Left lung (tissue), 10 donors: ENCODE results near the gene NPS. TPM values are rescaled to one million over a fixed set of nuclear protein-coding genes. Genes with fewer than 3 reads are reported as not detected.
A peak's percentile ranks its signal among the peaks of the same experiment; 100 is the strongest.

Source experiments
- ATAC-seq: fragments of 200-7000 bp; cut with Tn5 transposase; one replicate; pipeline ENCODE4 v1.9.1; 2020; ENCODE audit warnings: moderate library complexity
- DNase-seq, 4 donors: peaks; one replicate each; pipeline ENCODE4 v3.0.0-alpha.2; 2013 to 2020
- H3K27ac ChIP-seq, 2 donors: fragments of 200-600 bp; sonication (generic) in 1 of 2; one replicate each; pipeline versions ENCODE4 v1.5.0 to v1.8.0; 2020 to 2021
- H3K27me3 ChIP-seq, 2 donors: fragments of 200-600 bp; sonication (generic) in 1 of 2; one replicate each; pipeline versions ENCODE4 v1.5.0 to v1.8.0; 2020 to 2021
- H3K36me3 ChIP-seq, 2 donors: fragments of 200-600 bp; sonication (generic) in 1 of 2; one replicate each; pipeline versions ENCODE4 v1.5.0 to v1.8.0; 2020 to 2021
- H3K4me1 ChIP-seq, 2 donors: fragments of 200-600 bp; one replicate each; pipeline ENCODE4 v1.8.0; 2021
- H3K4me3 ChIP-seq, 2 donors: fragments of 200-600 bp; sonication (generic) in 1 of 2; one replicate each; pipeline versions ENCODE4 v1.5.0 to v1.8.0; 2020 to 2021; ENCODE audit warnings: mild to moderate bottlenecking in 1 of 2
- H3K9me3 ChIP-seq, 2 donors: fragments of 200-600 bp; sonication (generic) in 1 of 2; one replicate each; pipeline versions ENCODE4 v1.5.0 to v1.8.0; 2020 to 2021
- CTCF ChIP-seq, 2 donors: fragments of 200-600 bp; sonication (generic) in 1 of 2; IDR thresholded peaks; one replicate each; pipeline versions ENCODE4 v1.5.0 to v1.8.0; 2021; ENCODE audit warnings: antibody characterized with exemption in 2 of 2
- intact Hi-C, 2 donors: fragments of 100-400 bp; cut with DNase I; formaldehyde crosslinking; loops; one replicate each; pipeline versions ENCODE4 v1.11.2 to v1.14.2; 2022
- polyA plus RNA-seq, 6 donors: library from polyadenylated mRNA; unstranded; fragments of 120-200 nt; gene quantifications; one replicate each; pipeline ENCODE4 v1.2.1, GENCODE V29; 2013; ENCODE audit not compliant: insufficient read length in 6 of 6
- total RNA-seq, 2 donors: library from RNA; stranded (reverse); fragmentation: NEBNext Ultra II Directional; extraction: Animal tissue kit (Norgen Biotek cat#: 25700); gene quantifications; one replicate each; pipeline ENCODE4 v1.2.1, GENCODE V29; 2021
- donor health status: DM: no; HTN: yes; CAD: no.
- donor health status: DM: no; HTN: no; CAD: no.

The NPS gene
- total and polyA plus RNA-seq, 8 donors, result not detected

- H3K36me3 ChIP-seq, result no peaks in the 10 kb centered on the region
- H3K27me3 ChIP-seq, result no peaks in the 10 kb centered on the region
- H3K9me3 ChIP-seq, result no peaks in the 10 kb centered on the region
- no peak overlapping the region for H3K27ac ChIP-seq
- DNase-seq, result no peak
- ATAC-seq, result peak; percentile 24
- no peak overlapping the region for H3K4me3 ChIP-seq
- no peak for TF ChIP-seq CTCF (IDR thresholded peaks at IDR 0.05)
- intact Hi-C loops, result no loop called here
- H3K4me1 ChIP-seq, result no peaks in the 10 kb centered on the region
Measured at GRCh38 chr10:127600479-127600878, 51.4 kb downstream of the NPS start.

Other genes starting within 250 kb of the NPS start
- gene FOXI2, start 187.9 kb downstream of the NPS start, total RNA-seq, result not detected
- not detected for gene FOXI2, start 187.9 kb downstream of the NPS start, polyA plus RNA-seq